ENCODE measurements around the gene SNX20.

Gene SNX20

GRCh38 chr16:50659806-50660205, 21.3 kb downstream of the SNX20 start:
- DNase-seq (ENCODE audit: low read depth), result no peak

DNA sequence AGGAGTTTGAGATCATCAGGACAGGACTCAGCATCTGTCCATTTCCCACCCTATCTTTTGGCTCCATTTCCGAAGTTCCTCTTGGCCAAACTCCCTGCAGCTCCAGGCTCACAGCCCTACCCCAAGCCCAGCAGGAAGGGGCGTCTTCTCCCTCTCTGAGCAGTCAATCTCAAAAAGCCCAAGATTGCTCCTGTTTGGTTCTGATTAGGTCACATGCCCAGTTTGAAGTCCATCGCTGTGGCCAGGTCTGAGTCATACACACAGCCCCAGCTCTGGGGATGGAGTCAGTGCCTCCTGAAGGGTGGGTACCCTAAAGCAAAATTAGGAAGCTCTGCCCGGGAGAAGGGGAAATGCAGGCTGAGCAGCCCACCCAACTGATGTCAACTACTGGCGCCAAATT, 23.9 kb downstream of the SNX20 start:
- no peak for DNase-seq (ENCODE audit: low read depth)

DNA sequence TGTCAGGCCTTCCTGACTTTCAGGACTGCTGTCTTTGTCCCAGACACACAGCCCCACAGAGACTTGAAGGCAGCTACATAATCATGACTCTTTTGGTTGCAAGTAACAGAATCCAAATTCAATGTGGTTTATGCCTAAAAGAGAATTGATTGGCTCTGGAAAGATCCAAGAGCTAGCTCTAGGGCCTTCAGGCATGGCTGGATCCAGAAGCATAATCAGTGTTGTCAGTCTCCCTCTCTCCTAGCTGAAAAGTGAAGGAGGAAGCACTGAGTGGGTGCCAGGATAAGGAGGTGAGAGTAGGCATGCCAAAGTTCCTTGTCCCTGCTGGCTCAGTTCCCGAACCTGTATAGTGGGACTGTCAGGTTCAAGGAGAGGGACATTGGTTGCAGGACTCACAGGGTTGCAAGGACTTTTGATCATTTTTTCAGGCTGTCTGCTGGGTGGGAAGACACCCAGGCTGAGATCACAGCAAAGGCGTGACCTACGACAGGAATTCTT, 25.5 kb downstream of the SNX20 start:
- no peak for DNase-seq (ENCODE audit: low read depth)

DNA sequence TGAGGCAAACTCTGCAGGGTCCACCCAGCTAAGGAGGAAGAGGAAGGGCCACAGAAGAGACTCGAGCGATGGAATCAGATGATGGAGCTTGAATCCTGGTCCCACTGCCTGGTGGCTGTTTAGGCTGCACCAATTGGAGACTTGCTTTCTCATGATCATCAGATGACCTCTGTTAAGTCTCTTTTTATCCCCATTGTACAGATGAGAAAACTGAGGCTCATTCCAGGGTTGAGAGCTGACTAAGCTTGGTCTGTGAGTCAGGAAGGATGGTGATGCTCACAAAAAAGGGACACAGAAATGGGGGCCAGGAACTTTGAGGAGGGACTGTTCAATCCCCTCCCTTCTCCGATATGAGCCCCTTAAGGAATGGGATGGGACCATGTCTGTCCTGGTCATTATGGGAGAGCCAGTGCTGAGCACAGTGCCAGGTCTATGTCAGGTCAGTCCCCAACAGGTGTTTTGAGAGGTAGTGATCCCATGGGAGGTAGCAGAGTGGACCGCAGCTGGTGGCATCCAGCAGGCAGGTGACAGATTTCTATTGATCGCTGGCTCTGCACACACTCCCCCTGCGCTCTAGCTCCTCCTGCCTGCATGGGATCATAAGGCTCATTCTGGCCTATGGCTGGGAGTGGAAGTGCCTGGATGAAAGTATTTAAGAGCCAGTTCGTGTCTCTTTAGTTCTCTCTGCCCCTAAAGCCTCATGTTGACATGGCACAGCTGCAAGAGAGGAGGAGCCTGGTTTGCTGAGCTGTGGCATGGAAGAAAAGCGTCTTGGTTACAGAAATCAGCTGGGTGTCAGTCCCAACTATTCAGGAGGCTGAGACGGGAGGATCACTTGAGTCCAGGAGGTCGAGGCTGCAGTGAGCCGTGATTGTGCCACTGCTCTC, 27.2 kb downstream of the SNX20 start:
- DNase-seq (ENCODE audit: low read depth), result no peak

DNA sequence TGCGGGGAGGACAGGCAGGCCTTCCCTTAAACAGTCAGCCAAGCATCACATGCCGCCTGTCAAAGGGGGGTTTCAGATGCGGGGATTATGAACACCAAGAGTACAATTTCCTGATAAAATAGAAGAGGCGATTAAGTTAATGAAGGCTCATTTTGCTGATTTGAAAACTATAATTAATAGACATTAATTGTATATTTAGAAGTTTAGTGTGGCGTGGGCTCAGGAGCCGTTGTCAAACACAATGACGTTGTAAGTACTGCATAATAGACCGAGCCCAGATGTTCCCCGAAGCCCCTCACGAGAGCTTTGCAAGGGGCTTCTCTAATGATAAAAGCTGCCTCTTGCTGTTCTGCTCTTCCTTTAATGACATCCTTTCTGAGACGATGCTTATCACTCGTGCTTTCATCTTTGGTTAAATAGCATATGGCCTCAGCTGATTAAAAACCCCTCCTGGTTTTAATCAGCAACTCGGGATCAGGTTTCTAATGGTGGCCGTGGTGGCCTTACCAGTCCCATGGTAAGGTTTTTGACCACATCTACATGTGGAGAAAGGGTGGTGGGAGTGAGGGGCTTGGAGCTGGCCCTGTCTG, 28.2 kb downstream of the SNX20 start:
- no peak for DNase-seq (ENCODE audit: low read depth)

DNA sequence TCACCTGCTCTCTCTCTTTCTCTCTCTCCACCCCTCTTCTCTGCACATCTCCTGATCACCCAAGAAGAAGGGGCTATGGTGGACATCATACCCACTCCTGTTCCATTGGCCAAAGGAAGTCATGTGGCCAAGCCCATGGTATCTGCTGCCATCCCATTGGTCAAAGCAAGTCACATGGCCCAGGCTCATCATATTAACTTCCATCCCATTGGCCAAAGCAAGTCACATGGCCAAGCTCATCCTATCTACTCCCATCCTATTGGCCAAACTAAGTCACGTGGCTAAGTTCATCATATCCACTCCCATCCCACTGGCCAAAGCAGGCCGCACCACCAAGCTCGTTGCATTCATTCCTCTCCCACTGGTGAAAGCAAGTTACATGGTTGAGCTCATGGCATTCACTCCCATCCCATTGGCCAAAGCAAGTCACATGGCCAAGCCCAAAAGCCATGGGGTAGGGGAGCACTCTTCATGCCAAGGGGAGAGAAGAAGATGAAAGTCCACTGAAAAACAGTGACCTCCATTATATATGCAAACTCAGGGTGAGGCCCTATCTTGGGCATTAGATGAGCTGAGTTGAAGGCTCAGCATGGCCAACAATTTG, 29.2 kb downstream of the SNX20 start:
- no peak for DNase-seq (ENCODE audit: low read depth)

GRCh38 chr16:50646345-50646744, 34.8 kb downstream of the SNX20 start:
- DNase-seq (ENCODE audit: low read depth), result no peak

GRCh38 chr16:50645563-50646220, 35.4 kb downstream of the SNX20 start:
- DNase-seq (ENCODE audit: low read depth), result no peak

DNA sequence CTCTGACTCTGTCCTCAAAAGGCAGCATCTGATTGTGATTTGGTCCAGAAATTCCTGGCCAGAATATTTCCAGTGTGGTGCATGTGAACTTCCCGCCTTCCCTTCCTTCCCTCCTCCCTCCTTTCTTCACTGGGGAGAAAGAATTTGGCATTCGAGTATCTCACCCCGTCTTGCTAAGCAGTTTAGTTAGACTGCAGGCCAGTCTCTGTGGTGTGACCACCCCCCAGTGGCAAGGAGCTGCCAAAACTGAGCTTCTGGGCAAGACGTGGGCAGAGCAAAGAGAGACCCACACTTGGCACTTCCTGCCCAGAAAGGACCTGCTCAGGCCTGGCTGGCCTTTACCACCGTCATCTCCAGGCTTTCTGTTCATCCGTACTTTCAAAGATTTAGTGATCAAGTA, 36.4 kb downstream of the SNX20 start:
- no peak for DNase-seq (ENCODE audit: low read depth)

DNA sequence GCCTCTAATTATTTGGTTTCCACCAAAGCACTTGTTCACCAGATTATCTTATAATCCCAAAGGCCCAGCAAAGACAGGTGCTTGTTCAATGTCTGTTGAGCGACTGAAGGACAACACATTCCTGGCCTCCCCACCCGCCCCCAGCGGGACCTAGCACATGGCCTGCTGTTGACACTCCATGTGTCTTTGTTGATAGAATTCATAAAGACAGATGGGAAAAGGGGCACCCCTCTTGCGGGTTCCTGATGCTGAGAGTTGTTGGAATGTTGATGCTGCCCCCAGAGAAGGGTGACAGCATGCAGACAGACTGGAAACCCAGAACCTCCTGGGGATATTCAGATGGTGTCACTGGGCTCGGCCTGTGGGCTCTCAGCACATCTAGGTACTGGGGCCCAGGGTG, 36.9 kb downstream of the SNX20 start:
- DNase-seq (ENCODE audit: low read depth), result no peak

DNA sequence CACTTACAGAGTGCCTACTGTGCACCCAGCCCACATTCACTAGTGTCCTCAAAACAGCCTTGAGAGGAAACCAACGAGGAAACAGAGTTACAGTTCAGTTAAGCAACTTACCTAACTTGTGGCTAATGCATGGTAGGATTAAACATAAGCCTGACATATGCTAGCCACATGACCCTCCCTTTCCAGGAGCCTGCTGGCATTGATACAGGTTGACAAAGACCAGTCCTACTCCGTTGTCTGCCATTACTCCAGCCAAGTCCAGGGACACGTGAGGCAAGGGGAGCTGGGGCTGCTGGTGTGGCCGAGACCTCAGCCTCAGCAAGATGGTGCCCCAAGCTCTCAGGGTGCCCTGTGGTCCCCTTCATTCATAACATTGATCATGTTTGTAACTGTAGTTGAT, 37.9 kb downstream of the SNX20 start:
- no peak for DNase-seq (ENCODE audit: low read depth)

GRCh38 chr16:50642349-50642748, 38.8 kb downstream of the SNX20 start:
- DNase-seq (ENCODE audit: low read depth), result no peak

DNA sequence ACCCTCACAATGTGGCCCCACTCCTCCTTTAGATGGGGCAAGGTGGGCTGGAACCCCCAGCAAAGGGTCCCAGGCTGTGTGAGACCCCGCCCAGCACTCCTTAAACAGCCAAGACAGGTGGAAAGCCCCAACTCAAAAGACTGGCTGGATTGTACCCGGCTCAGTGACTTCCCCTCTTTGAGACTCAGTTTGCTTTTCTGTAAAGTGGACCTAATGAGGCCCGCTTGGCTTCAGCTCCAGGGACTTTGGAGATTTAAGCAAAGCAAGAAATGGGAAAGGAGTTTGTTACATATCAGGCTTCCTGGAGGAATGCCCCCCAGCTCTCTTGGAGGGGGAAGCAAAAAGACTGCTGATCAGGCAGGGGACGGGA, 39.3 kb downstream of the SNX20 start:
- DNase-seq (ENCODE audit: low read depth), result no peak

DNA sequence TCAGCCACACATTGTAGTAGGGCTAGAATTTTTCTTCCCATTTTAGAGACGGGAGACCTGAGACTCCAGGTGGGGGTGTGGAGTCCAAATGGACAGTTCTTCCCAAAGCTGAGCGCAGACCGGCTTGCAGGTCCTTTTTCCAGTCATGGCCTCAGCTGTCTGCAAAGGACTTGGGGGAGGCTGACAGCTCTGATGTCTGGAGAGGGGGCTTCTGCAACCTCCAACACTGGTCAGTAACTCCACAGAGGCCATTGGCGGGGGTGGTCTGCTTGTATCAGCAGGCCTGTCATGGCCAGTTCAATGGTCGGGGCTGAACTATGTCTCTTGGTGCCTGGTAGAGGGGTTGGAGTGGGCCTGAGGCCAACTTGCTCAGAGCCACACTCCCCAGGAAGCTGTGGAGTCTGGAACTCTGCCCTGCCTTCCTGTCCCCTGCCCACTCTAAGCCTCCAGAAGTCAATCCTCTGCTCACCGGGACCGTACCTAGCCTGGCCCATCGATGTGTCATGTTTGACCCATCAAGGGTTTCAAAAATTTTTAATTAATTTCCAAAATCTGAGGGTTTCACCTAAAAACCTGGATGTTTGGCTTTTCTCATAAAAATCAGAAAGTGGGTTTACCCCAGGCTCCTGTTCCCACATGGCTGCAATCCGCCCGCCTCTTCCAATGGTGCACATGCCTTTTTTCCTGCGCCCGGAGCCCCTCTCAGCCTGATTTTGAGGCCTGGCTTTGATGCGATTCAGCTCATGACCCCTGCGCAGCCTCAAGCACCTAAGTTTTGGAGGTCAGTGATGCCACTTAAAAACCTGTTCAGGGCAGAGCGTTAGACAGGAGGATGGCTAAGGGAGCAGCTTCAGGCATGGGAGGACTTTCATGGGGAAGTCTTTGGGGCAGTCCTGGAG, 39.9 kb downstream of the SNX20 start:
- no peak for DNase-seq (ENCODE audit: low read depth)

- no peak for DNase-seq (ENCODE audit: low read depth)
Measured at GRCh38 chr16:50640391-50640790, 40.7 kb downstream of the SNX20 start.

DNA sequence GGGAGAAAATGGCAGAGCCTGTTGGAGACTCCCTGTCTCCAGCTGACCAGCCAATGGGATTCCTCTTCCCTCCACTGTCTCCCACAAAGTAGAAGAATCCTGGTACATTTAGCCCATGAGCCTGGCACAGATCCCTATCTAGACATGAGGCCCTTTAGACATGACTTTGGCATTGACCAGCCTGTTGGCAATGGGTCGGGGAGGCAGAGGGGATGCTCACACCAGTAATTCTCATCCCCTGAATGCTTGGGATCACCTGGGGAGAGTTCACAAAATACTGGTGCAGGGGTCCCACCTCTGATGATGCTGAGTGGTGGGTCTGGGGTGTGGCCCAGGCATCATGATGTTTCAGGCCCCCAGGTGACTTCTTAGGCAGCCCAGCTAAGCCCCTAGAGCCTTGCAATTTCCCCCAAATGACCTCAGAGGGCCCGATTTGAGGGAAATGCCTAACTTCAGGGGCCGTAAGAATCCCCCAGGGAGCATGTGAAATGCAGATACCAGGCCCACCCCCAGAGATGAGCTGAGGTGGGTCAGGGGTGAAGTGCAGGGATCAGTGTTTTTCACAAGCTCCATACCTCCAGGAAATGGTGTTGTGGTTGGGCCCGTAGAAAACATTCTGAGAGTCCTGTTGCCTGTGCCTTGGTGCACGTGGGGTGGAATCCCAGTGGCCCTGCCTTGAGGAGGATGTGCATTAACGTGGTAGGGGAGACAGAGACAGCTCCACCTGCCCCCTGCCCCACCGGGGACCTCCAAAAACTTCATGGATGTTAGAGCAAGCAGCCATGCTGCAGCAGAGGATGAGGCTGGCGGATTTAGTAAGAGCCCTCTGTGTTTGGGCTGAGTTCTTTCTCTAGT, 42.1 kb downstream of the SNX20 start:
- DNase-seq (ENCODE audit: low read depth), result no peak

DNA sequence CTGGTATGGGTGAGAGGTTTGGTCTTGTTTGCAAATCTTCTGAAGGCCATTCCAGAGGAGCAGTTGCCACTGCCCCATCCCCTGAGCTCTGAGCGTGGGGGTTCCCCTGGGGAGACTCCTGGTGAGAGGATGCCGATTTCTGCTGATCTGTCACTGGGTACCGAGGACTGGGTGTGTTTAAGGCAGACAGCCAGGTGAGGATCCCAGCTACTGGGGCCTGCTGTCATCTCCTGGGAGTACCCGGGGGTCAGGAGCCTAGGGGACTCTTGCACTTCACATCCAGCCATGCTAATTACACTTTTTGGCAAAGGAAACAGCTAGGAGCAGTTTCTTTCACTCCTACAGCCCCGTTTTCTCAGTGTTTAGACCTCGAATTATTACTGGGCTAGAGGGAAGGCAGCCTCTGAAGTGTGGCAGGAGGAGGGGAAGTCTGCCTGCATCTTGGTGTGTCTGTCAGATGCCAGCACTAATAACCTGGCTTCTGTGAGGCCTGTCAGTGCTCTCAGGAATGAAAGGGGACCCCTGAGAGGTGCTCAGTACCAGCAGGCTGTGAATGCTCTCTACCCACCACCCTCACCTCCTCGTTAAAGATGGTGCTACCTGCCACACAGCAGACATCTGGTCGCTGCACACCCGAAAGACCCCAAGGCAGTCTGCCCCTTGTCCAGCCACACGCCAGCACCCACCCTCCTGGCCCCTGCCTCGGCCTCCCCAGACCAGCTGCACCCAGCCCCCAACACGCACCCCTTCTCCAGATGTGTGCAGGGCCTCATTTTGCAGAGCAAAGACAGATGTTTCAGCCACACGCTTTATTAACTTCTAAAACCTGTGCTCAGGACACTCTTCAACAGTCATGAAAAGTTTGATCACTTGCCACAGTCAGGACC, 43.2 kb downstream of the SNX20 start:
- DNase-seq (ENCODE audit: low read depth), result no peak

DNA sequence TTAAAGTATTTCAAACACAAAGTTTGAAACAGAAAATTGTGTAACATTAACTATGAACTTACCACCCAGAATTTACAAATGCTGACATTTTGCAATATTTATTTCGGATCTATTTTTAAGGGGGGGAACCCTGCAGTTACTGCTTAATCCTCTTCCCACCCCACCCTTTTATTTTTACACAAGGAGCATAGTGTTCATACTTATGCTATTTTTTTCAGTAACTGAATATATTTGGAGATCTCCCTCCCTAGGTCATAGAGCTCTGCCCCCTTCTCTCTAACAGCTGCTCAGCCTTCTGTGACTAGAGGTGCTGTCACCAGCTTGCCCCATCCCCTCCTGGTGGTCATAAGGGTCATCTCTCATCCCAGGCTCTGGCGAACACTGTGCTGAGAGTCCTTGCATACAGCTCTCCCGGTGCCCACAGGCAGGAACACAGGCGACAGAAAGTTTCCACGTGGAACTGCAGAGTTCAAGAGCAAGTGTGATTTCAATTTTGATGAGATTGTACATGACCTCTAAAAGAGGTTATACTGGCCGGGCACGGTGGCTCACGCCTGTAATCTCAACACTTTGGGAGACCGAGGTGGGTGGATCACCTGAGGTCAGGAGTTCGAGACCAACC, 44.2 kb downstream of the SNX20 start:
- DNase-seq (ENCODE audit: low read depth), result no peak
